Stomach smooth muscle (tissue), 2 donors: Measurements from ENCODE around the gene EIF4E2.
"Not testable (repeated sequence)": the region's sequence is repeated elsewhere in the genome, so short reads cannot be mapped to it uniquely, and the experiment has no call there.

Experiments
- H3K27ac ChIP-seq: one replicate; pipeline ENCODE4 v1.7.0; 2013; ENCODE audit warnings: mild to moderate bottlenecking, low read length, inconsistent platforms
- H3K27me3 ChIP-seq, 2 donors: one replicate each; pipeline ENCODE4 v1.7.0; 2013; ENCODE audit warnings: low read length in 2 of 2; ENCODE audit not compliant: insufficient read depth in 2 of 2, control insufficient read depth in 1 of 2
- H3K36me3 ChIP-seq, 2 donors: one replicate each; pipeline ENCODE4 v1.7.0; 2013; ENCODE audit warnings: low read length in 2 of 2; ENCODE audit not compliant: control insufficient read depth in 2 of 2, insufficient read depth in 2 of 2
- H3K4me1 ChIP-seq: one replicate; pipeline ENCODE4 v1.7.0; 2013; ENCODE audit warnings: low read length; ENCODE audit not compliant: control insufficient read depth, insufficient read depth
- H3K4me3 ChIP-seq, 2 donors: one replicate each; pipeline ENCODE4 v1.7.0; 2013; ENCODE audit warnings: low read length in 2 of 2
- H3K9ac ChIP-seq, 2 donors: one replicate each; pipeline ENCODE4 v1.7.0; 2013; ENCODE audit warnings: low read length in 2 of 2, mild to moderate bottlenecking in 1 of 2
- H3K9me3 ChIP-seq, 2 donors: one replicate each; pipeline ENCODE4 v1.7.0; 2013; ENCODE audit warnings: low read length in 2 of 2; ENCODE audit not compliant: control insufficient read depth in 2 of 2
- donor health status: healthy.
- donor health status: Pancreatic carcinoma.

Gene EIF4E2

GRCh38 chr2:232528746-232529460 is 21.6 kb upstream of the EIF4E2 start:
- no peak overlapping the region for H3K27ac ChIP-seq
- H3K9ac ChIP-seq: no peak overlapping the region
- no peaks in the 10 kb centered on the region for H3K36me3 ChIP-seq
- H3K4me3 ChIP-seq: no peak overlapping the region
- H3K4me1 ChIP-seq: peaks cover 11% of the 10 kb centered on the region
- H3K9me3 ChIP-seq: no peaks in the 10 kb centered on the region
- peaks cover 3 to 16% of the 10 kb centered on the region in 2 donors for H3K27me3 ChIP-seq

GRCh38 chr2:232529806-232530547 is 20.5 kb upstream of the EIF4E2 start:
- Histone ChIP-seq H3K4me3 (no peak overlapping the region), H3K4me1 (peaks cover 6% of the 10 kb centered on the region), H3K27me3 (peaks cover 0 to 6% of the 10 kb centered on the region in 2 donors), H3K9ac (no peak overlapping the region), H3K36me3 (no peaks in the 10 kb centered on the region), H3K27ac (no peak overlapping the region), H3K9me3 (no peaks in the 10 kb centered on the region)

- Histone ChIP-seq H3K27me3 (no peaks in the 10 kb centered on the region), H3K9ac (no peak overlapping the region), H3K4me3 (no peak overlapping the region), H3K36me3 (no peaks in the 10 kb centered on the region), H3K27ac (no peak overlapping the region), H3K9me3 (no peaks in the 10 kb centered on the region), H3K4me1 (peaks cover 3% of the 10 kb centered on the region)
Measured at GRCh38 chr2:232530626-232531260, 19.7 kb upstream of the EIF4E2 start.

GRCh38 chr2:232532419-232532818 is 18.1 kb upstream of the EIF4E2 start:
- Histone ChIP-seq H3K9ac (no peak overlapping the region), H3K36me3 (no peaks in the 10 kb centered on the region), H3K9me3 (peaks cover 0 to 7% of the 10 kb centered on the region in 2 donors), H3K4me1 (peaks cover 3% of the 10 kb centered on the region), H3K27ac (no peak overlapping the region), H3K27me3 (peaks cover 9 to 11% of the 10 kb centered on the region in 2 donors), H3K4me3 (no peak overlapping the region)

GRCh38 chr2:232532821-232533220 is 17.7 kb upstream of the EIF4E2 start:
- H3K9me3 ChIP-seq, H3K9ac ChIP-seq, H3K27ac ChIP-seq, H3K4me3 ChIP-seq, H3K36me3 ChIP-seq, H3K4me1 ChIP-seq: not testable (repeated sequence)
- H3K27me3 ChIP-seq: peaks cover 11 to 14% of the 10 kb centered on the region in 2 donors

- Histone ChIP-seq H3K4me1 (peaks cover 3% of the 10 kb centered on the region), H3K27me3 (peaks cover 14 to 17% of the 10 kb centered on the region in 2 donors), H3K36me3 (no peaks in the 10 kb centered on the region), H3K9ac (no peak overlapping the region), H3K4me3 (no peak overlapping the region), H3K27ac (no peak overlapping the region), H3K9me3 (peaks cover 0 to 7% of the 10 kb centered on the region in 2 donors)
Measured at GRCh38 chr2:232533944-232534710, 16.4 kb upstream of the EIF4E2 start.

GRCh38 chr2:232534940-232535651 is 15.4 kb upstream of the EIF4E2 start:
- Histone ChIP-seq H3K9ac (no peak overlapping the region), H3K27me3 (peaks cover 14 to 22% of the 10 kb centered on the region in 2 donors), H3K4me1 (peaks cover 3% of the 10 kb centered on the region), H3K27ac (no peak overlapping the region), H3K9me3 (peaks cover 0 to 7% of the 10 kb centered on the region in 2 donors), H3K4me3 (no peak overlapping the region), H3K36me3 (no peaks in the 10 kb centered on the region)

- H3K9me3 ChIP-seq: peaks cover 0 to 7% of the 10 kb centered on the region in 2 donors
- H3K36me3 ChIP-seq: no peaks in the 10 kb centered on the region
- peaks cover 3% of the 10 kb centered on the region for H3K4me1 ChIP-seq
- no peak overlapping the region for H3K27ac ChIP-seq
- no peak overlapping the region for H3K9ac ChIP-seq
- H3K27me3 ChIP-seq: peaks cover 14 to 28% of the 10 kb centered on the region in 2 donors
- H3K4me3 ChIP-seq: no peak overlapping the region
Measured at GRCh38 chr2:232535761-232536530, 14.5 kb upstream of the EIF4E2 start.

GRCh38 chr2:232537079-232537478 is 13.4 kb upstream of the EIF4E2 start:
- no peak overlapping the region for H3K4me3 ChIP-seq
- peaks cover 0 to 7% of the 10 kb centered on the region in 2 donors for H3K9me3 ChIP-seq
- H3K36me3 ChIP-seq: no peaks in the 10 kb centered on the region
- peaks cover 3% of the 10 kb centered on the region for H3K4me1 ChIP-seq
- H3K27me3 ChIP-seq: peaks cover 14 to 28% of the 10 kb centered on the region in 2 donors
- H3K27ac ChIP-seq: no peak overlapping the region
- H3K9ac ChIP-seq: no peak overlapping the region
